Activated T-cell treated with anti-CD3 and anti-CD28 coated beads for 1 hour (primary cell): ENCODE measurements around the gene CHL1.

Experiments used
- DNase-seq: peaks from one replicate; pipeline ENCODE4 v3.0.0-alpha.2; 2020; ENCODE audit warnings: low read depth

Gene CHL1

GRCh38 chr3:411226-411625 lies 214.7 kb downstream of the CHL1 start:
- DNase-seq, result no peak

GRCh38 chr3:414063-414462 lies 217.5 kb downstream of the CHL1 start:
- no peak for DNase-seq

- no peak for DNase-seq
Observed at GRCh38 chr3:418239-418929, 221.8 kb downstream of the CHL1 start.

GRCh38 chr3:420584-420983 lies 224.0 kb downstream of the CHL1 start:
- no peak for DNase-seq

- no peak for DNase-seq
Observed at GRCh38 chr3:425079-425478, 228.5 kb downstream of the CHL1 start.

GRCh38 chr3:426072-426471 lies 229.5 kb downstream of the CHL1 start:
- DNase-seq, result no peak

- no peak for DNase-seq
Observed at GRCh38 chr3:427128-427527, 230.6 kb downstream of the CHL1 start.

GRCh38 chr3:430186-430585 lies 233.6 kb downstream of the CHL1 start:
- no peak for DNase-seq

GRCh38 chr3:435161-435560 lies 238.6 kb downstream of the CHL1 start:
- DNase-seq, result no peak

GRCh38 chr3:436053-436452 lies 239.5 kb downstream of the CHL1 start:
- no peak for DNase-seq

GRCh38 chr3:440826-441225 lies 244.3 kb downstream of the CHL1 start:
- DNase-seq, result no peak

GRCh38 chr3:445960-446359 lies 249.4 kb downstream of the CHL1 start:
- DNase-seq, result no peak

- DNase-seq, result no peak
Observed at GRCh38 chr3:447671-448070, 251.1 kb downstream of the CHL1 start.

GRCh38 chr3:449711-450110 lies 253.1 kb downstream of the CHL1 start:
- DNase-seq, result no peak

- DNase-seq, result no peak
Observed at GRCh38 chr3:452221-452620, 255.7 kb downstream of the CHL1 start.

GRCh38 chr3:453106-453505 lies 256.5 kb downstream of the CHL1 start:
- DNase-seq, result no peak

- DNase-seq, result no peak
Observed at GRCh38 chr3:454986-455385, 258.4 kb downstream of the CHL1 start.

GRCh38 chr3:458124-458523 lies 261.6 kb downstream of the CHL1 start:
- no peak for DNase-seq

GRCh38 chr3:458653-459310 lies 262.2 kb downstream of the CHL1 start:
- no peak for DNase-seq
